GM12872 (cell line): ENCODE measurements around the gene MAPKAP1.

ENCODE experiments used
- CTCF ChIP-seq: IDR thresholded peaks from 3 replicates; pipeline ENCODE4 v1.5.1; 2011; ENCODE audit warnings: low read depth, mild to moderate bottlenecking, low read length, moderate library complexity; ENCODE audit not compliant: insufficient read depth

Gene MAPKAP1

GRCh38 chr9:125439434-125440272 is 267.4 kb downstream of the MAPKAP1 start:
- TF ChIP-seq CTCF, result no peak

GRCh38 chr9:125438506-125439433 is 268.2 kb downstream of the MAPKAP1 start:
- TF ChIP-seq CTCF, result no peak

- TF ChIP-seq CTCF, result no peak
These were observed 269.2 kb downstream of the MAPKAP1 start for GRCh38 chr9:125437771-125438221.

GRCh38 chr9:125436613-125437443 is 270.2 kb downstream of the MAPKAP1 start:
- no peak for TF ChIP-seq CTCF

- TF ChIP-seq CTCF, result no peak
These were observed 271.0 kb downstream of the MAPKAP1 start for GRCh38 chr9:125435776-125436612.

- no peak for TF ChIP-seq CTCF
These were observed 271.8 kb downstream of the MAPKAP1 start for GRCh38 chr9:125434986-125435775.
